OCI-LY1 (cell line): Measurements from ENCODE around the gene WDFY2.

ENCODE experiments used
- CTCF ChIP-seq: fragments of 200-600 bp; sonication (generic), shearing (Covaris generic); IDR thresholded peaks from 2 replicates; pipeline ENCODE4 v1.5.1; 2017; ENCODE audit warnings: mild to moderate bottlenecking, antibody characterized with exemption, low read length, moderate library complexity, mixed read lengths
- EZH2 ChIP-seq: fragments of 200-600 bp; sonication (generic), shearing (Covaris generic); IDR thresholded peaks from 2 replicates; pipeline ENCODE4 v1.8.0; 2017; ENCODE audit warnings: borderline replicate concordance, mixed run types, mild to moderate bottlenecking, antibody characterized with exemption, low read length, moderate library complexity, mixed read lengths

- TF ChIP-seq CTCF, result no peak
- no peak for TF ChIP-seq EZH2
Observed at GRCh38 chr13:51639171-51639570, 54.9 kb downstream of the WDFY2 start.
